GM12873 (cell line): ENCODE data around the gene FRMD4A.

Source experiments
- CTCF ChIP-seq: IDR thresholded peaks from 2 replicates; pipeline ENCODE4 v1.5.1; 2012; ENCODE audit warnings: low read depth, mild to moderate bottlenecking, moderate library complexity, low read length, control low read depth; ENCODE audit not compliant: insufficient read depth; ENCODE audit errors: missing control alignments

Gene FRMD4A

GRCh38 chr10:13652860-13653259 is 677.9 kb downstream of the FRMD4A start:
- TF ChIP-seq CTCF = no peak

- TF ChIP-seq CTCF = no peak
Measured at GRCh38 chr10:13651969-13652720, 678.6 kb downstream of the FRMD4A start.

GRCh38 chr10:13650961-13651360 is 679.8 kb downstream of the FRMD4A start:
- no peak for TF ChIP-seq CTCF

GRCh38 chr10:13649844-13650520 is 680.7 kb downstream of the FRMD4A start:
- TF ChIP-seq CTCF = no peak

- TF ChIP-seq CTCF = no peak
Measured at GRCh38 chr10:13648425-13648824, 682.3 kb downstream of the FRMD4A start.

- no peak for TF ChIP-seq CTCF
Measured at GRCh38 chr10:13644866-13645265, 685.9 kb downstream of the FRMD4A start.

- TF ChIP-seq CTCF = no peak
Measured at GRCh38 chr10:13643016-13643415, 687.7 kb downstream of the FRMD4A start.
